IMR-90 (cell line): Measurements from ENCODE around the gene RHBDL3. TPM values are rescaled to one million over a fixed set of nuclear protein-coding genes. Genes with fewer than 3 reads are reported as not detected.

ENCODE experiments used
- ATAC-seq: fragments of 200-7000 bp; cut with Tn5 transposase; 2 replicates; pipeline ENCODE4 v1.9.1; 2020; ENCODE audit warnings: low read depth, mild to moderate bottlenecking, moderate library complexity
- BruUV-seq: library from RNA; stranded (reverse); fragments of 400-500 nt; replicated peaks from 2 replicates; lab custom pipeline; 2021; lab: Mats Ljungman, UMichigan
- CTCF ChIA-PET: fragments of 300-600 bp; formaldehyde crosslinking; extraction: SDS; loops from one replicate; lab custom pipeline; 2021; ENCODE audit warnings: antibody characterized with exemption; lab: Yijun Ruan, JAX
- POLR2A ChIA-PET: fragments of 300-600 bp; sonication (Branson Sonifier 250); formaldehyde crosslinking; loops from one replicate; lab custom pipeline; 2022; ENCODE audit warnings: antibody characterized with exemption; ENCODE audit not compliant: unreplicated experiment; lab: Charles Lee
- DNase-seq: peaks from one replicate; pipeline ENCODE4 v3.0.0; 2013
- H2AFZ ChIP-seq: replicated peaks from 2 replicates; pipeline ENCODE3; 2013; ENCODE audit warnings: low read length, mild to moderate bottlenecking; ENCODE audit not compliant: poor library complexity
- H2AK5ac ChIP-seq: 2 replicates; pipeline ENCODE4 v1.6.1; 2013; ENCODE audit warnings: low read depth, low read length, inconsistent platforms
- H2AK9ac ChIP-seq: replicated peaks from 2 replicates; pipeline ENCODE3; 2013; ENCODE audit warnings: mild to moderate bottlenecking, low read depth, low read length, moderate library complexity; ENCODE audit not compliant: poor library complexity
- H2BK120ac ChIP-seq: 2 replicates; pipeline ENCODE4 v1.6.1; 2013; ENCODE audit warnings: low read depth, low read length, inconsistent platforms
- H2BK15ac ChIP-seq: 3 replicates; pipeline ENCODE4 v1.6.1; 2013; ENCODE audit warnings: low read depth, low read length, inconsistent platforms
- H2BK20ac ChIP-seq: 2 replicates; pipeline ENCODE4 v1.6.1; 2013; ENCODE audit warnings: low read depth, mild to moderate bottlenecking, inconsistent platforms, low read length, moderate library complexity
- H2BK5ac ChIP-seq: 2 replicates; pipeline ENCODE4 v1.6.1; 2013; ENCODE audit warnings: mild to moderate bottlenecking, low read depth, low read length, inconsistent platforms; ENCODE audit not compliant: poor library complexity, severe bottlenecking
- H3K14ac ChIP-seq: replicated peaks from 2 replicates; pipeline ENCODE4 v1.6.1; 2013; ENCODE audit warnings: low read depth, low read length, inconsistent platforms
- H3K18ac ChIP-seq: 2 replicates; pipeline ENCODE4 v1.6.1; 2013; ENCODE audit warnings: low read depth, low read length, control low read depth
- H3K23ac ChIP-seq: 2 replicates; pipeline ENCODE4 v1.6.1; 2013; ENCODE audit warnings: low read depth, low read length, inconsistent platforms
- H3K27ac ChIP-seq: 2 replicates; pipeline ENCODE4 v1.5.1; 2013; ENCODE audit warnings: mild to moderate bottlenecking, control low read depth, low read length; ENCODE audit not compliant: insufficient read depth
- H3K27me3 ChIP-seq: 2 replicates; pipeline ENCODE4 v1.6.1; 2013; ENCODE audit warnings: low read length; ENCODE audit not compliant: control insufficient read depth, insufficient read depth
- H3K36me3 ChIP-seq: 2 replicates; pipeline ENCODE4 v1.6.1; 2013; ENCODE audit warnings: low read length, mixed read lengths; ENCODE audit not compliant: control insufficient read depth, insufficient read depth
- H3K4ac ChIP-seq: 2 replicates; pipeline ENCODE4 v1.6.1; 2013; ENCODE audit warnings: low read depth, low read length, inconsistent platforms
- H3K4me1 ChIP-seq: 2 replicates; pipeline ENCODE4 v1.6.1; 2013; ENCODE audit warnings: low read length, mixed read lengths; ENCODE audit not compliant: control insufficient read depth, insufficient read depth
- H3K4me2 ChIP-seq: 2 replicates; pipeline ENCODE4 v1.6.1; 2013; ENCODE audit warnings: low read depth, mild to moderate bottlenecking, control low read depth, low read length, moderate library complexity
- H3K4me3 ChIP-seq: 2 replicates; pipeline ENCODE4 v1.5.1; 2013; ENCODE audit warnings: low read depth, mild to moderate bottlenecking, control low read depth, low read length, moderate library complexity; ENCODE audit not compliant: insufficient read depth
- H3K56ac ChIP-seq: 2 replicates; pipeline ENCODE4 v1.6.1; 2013; ENCODE audit warnings: low read length, inconsistent platforms; ENCODE audit not compliant: insufficient read depth; ENCODE audit errors: extremely low read depth
- H3K79me1 ChIP-seq, 2 experiments: 2 replicates each; pipeline ENCODE4 v1.6.1; 2013; ENCODE audit warnings: low read length in 2 of 2, inconsistent platforms in 1 of 2, low read depth in 1 of 2
- H3K9ac ChIP-seq: 2 replicates; pipeline ENCODE4 v1.6.1; 2013; ENCODE audit warnings: low read depth, low read length, control low read depth
- H3K9me1 ChIP-seq: 2 replicates; pipeline ENCODE4 v1.6.1; 2013; ENCODE audit warnings: low read length, inconsistent platforms; ENCODE audit not compliant: insufficient read depth
- H3K9me3 ChIP-seq: 2 replicates; pipeline ENCODE4 v1.6.1; 2013; ENCODE audit warnings: low read length; ENCODE audit not compliant: control insufficient read depth, insufficient read depth
- H4K20me1 ChIP-seq: 2 replicates; pipeline ENCODE4 v1.6.1; 2013; ENCODE audit warnings: low read length, inconsistent platforms; ENCODE audit not compliant: insufficient read depth
- H4K5ac ChIP-seq: 2 replicates; pipeline ENCODE4 v1.6.1; 2013; ENCODE audit warnings: mild to moderate bottlenecking, low read depth, low read length, control low read depth
- H4K8ac ChIP-seq, 2 experiments: 2 replicates each; pipeline ENCODE4 v1.6.1; 2013; ENCODE audit warnings: low read depth in 2 of 2, low read length in 2 of 2, control low read depth in 1 of 2, inconsistent platforms in 1 of 2
- H4K91ac ChIP-seq: 2 replicates; pipeline ENCODE4 v1.6.1; 2013; ENCODE audit warnings: low read depth, low read length, inconsistent platforms; ENCODE audit not compliant: insufficient read depth
- BHLHE40 ChIP-seq: fragments of 150-350 bp; IDR thresholded peaks from 2 replicates; pipeline ENCODE4 v1.6.1; 2016; ENCODE audit warnings: mild to moderate bottlenecking, low read depth, low read length
- CEBPB ChIP-seq: IDR thresholded peaks from 2 replicates; pipeline ENCODE4 v1.6.1; 2012; ENCODE audit warnings: low read depth, low read length, improper control_type of control experiment
- CTCF ChIP-seq: conservative IDR thresholded peaks from 2 replicates; pipeline ENCODE4 v1.5.1; 2012; ENCODE audit warnings: mild to moderate bottlenecking, low read depth, low read length, improper control_type of control experiment
- ELK1 ChIP-seq: fragments of 150-350 bp; IDR thresholded peaks from 2 replicates; pipeline ENCODE4 v1.6.1; 2016; ENCODE audit warnings: low read depth, mild to moderate bottlenecking, low read length, moderate library complexity, borderline replicate concordance
- MXI1 ChIP-seq: IDR thresholded peaks from 2 replicates; pipeline ENCODE4 v1.6.1; 2012; ENCODE audit warnings: low read depth, mild to moderate bottlenecking, low read length, moderate library complexity, borderline replicate concordance
- NFE2L2 ChIP-seq: fragments of 150-350 bp; IDR thresholded peaks from 2 replicates; pipeline ENCODE4 v1.6.1; 2016; ENCODE audit warnings: low read depth, mild to moderate bottlenecking, low read length
- POLR2A ChIP-seq: IDR thresholded peaks from 2 replicates; pipeline ENCODE4 v1.6.1; 2012; ENCODE audit warnings: mild to moderate bottlenecking, low read depth, low read length
- RFX5 ChIP-seq: IDR thresholded peaks from 2 replicates; pipeline ENCODE4 v1.8.0; 2012; ENCODE audit warnings: low read depth, mild to moderate bottlenecking, low read length, moderate library complexity
- WGBS, 2 experiments: methylation state at CpG; one replicate each; pipeline versions ENCODE4 v1.1.5 to v1.1.7; 2013; ENCODE audit warnings: missing lambda C conversion rate in 2 of 2; ENCODE audit not compliant: insufficient read length in 1 of 2; ENCODE audit errors: extremely low coverage in 2 of 2; 5-methylcytosine and 5-hydroxymethylcytosine counted together
- dilution Hi-C: fragments of 300-500 bp; cut with HindIII; formaldehyde crosslinking; loops from one replicate; pipeline ENCODE4 v1.14.3; 2018; ENCODE audit warnings: low sequenced_read_pairs; ENCODE audit not compliant: unreplicated experiment
- in situ Hi-C: fragments of 300-500 bp; cut with MboI; formaldehyde crosslinking; loops from 3 replicates; pipeline ENCODE4 v1.14.3; 2019; ENCODE audit warnings: low sequenced_read_pairs, inconsistent platforms, mixed read lengths
- intact Hi-C: fragments of 100-400 bp; cut with micrococcal nuclease; formaldehyde crosslinking; loops from 2 replicates; pipeline ENCODE4 v1.10.0; 2022
- polyA plus RNA-seq, 3 experiments: library from polyadenylated mRNA; depleted of rRNA; stranded (reverse); fragments of >200 nt; gene quantifications; 2 replicates each; pipeline ENCODE4 v1.2.3, GENCODE V29; 2012; ENCODE audit warnings: low replicate concordance in 1 of 3
- total RNA-seq: library from RNA; depleted of rRNA; stranded (reverse); fragments of >200 nt; gene quantifications from 2 replicates; pipeline ENCODE4 v1.2.3, GENCODE V29; 2012

RHBDL3 gene
- total and polyA plus RNA-seq, 2 of the 4 experiments (the other 2 are of a cell fraction) = 0.09 to 0.18 TPM

DNA sequence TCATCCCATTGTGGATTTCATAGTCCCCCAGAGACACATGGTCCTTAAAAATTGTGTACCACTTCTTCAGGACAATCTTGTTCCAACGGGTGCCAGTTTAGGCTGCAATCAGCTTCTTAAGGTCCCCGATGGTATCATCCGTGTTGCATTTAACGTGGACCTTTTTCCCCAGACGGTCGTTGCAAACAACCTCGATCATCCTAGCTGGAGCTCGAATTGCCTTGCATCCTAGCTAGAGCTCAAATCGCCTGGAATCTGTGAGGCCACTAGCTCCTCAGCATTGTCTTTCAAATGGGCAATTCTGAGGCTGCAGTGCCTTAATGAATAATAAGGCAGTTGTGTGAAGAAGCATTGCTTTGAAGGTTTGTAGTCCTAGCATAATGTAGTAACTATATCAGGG, 37.7 kb upstream of the RHBDL3 start:
- H3K27ac ChIP-seq = no peak overlapping the region
- dilution Hi-C loops (no loop called here), in situ Hi-C loops (no loop called here), intact Hi-C loops (no loop called here)
- no peak overlapping the region for H4K8ac ChIP-seq
- DNase-seq (no peak), ATAC-seq (no peak)
- no peak overlapping the region for H2AK9ac ChIP-seq
- no peaks in the 10 kb centered on the region for H3K9me3 ChIP-seq
- ChIA-PET CTCF (interaction anchor here (0.9 kb wide), 1 partner anchor 25 kb away, joined by 4 read pairs; no protein-coding TSS in a partner anchor), POLR2A (no interaction called here)
- 74% methylated on average over 4 of the region's 9 CpGs; no CpG with 5 or more reads in 1 of the 2 experiments for WGBS, 2 experiments
- no peaks in the 10 kb centered on the region for H3K27me3 ChIP-seq
- no peak overlapping the region for H3K14ac ChIP-seq
- no peak overlapping the region for H2BK120ac ChIP-seq
- H3K23ac ChIP-seq = no peak overlapping the region
- H4K20me1 ChIP-seq = no peaks in the 10 kb centered on the region
- H3K56ac ChIP-seq = no peak overlapping the region
- TF ChIP-seq ELK1 = no peak
- no peak for TF ChIP-seq CEBPB
- no peak for TF ChIP-seq POLR2A
- no peak for TF ChIP-seq CTCF
- TF ChIP-seq BHLHE40 = no peak
- no peak for TF ChIP-seq MXI1
- no peak for TF ChIP-seq NFE2L2
- no peak for TF ChIP-seq RFX5
- no peak overlapping the region for H2BK5ac ChIP-seq
- no peaks in the 10 kb centered on the region for H3K4me1 ChIP-seq
- H3K4ac ChIP-seq = no peak overlapping the region
- no peak overlapping the region for H4K91ac ChIP-seq
- peaks cover 2% of the 10 kb centered on the region; the same call in 1 of the 2 replicates for H3K9me1 ChIP-seq
- no peak overlapping the region for H2BK20ac ChIP-seq
- no peak overlapping the region for H3K9ac ChIP-seq
- no peak overlapping the region for H2AK5ac ChIP-seq
- no peak overlapping the region for H2BK15ac ChIP-seq
- H3K4me2 ChIP-seq = no peak overlapping the region
- H3K79me1 ChIP-seq = peaks cover 0 to 2% of the 10 kb centered on the region in 2 experiments; a peak in 1 of 4 replicates
- H3K4me3 ChIP-seq = no peak overlapping the region
- H3K36me3 ChIP-seq = 0 out of 2 replicates have a peak, but pooled peaks cover 1% of the 10 kb centered on the region
- no peak overlapping the region for H2AFZ ChIP-seq
- BruUV-seq = no TSS peak
- no peak overlapping the region for H4K5ac ChIP-seq
- H3K18ac ChIP-seq = no peak overlapping the region
